ENCODE measurements around the gene SIGLEC11. TPM values are rescaled to one million over a fixed set of nuclear protein-coding genes. Genes with fewer than 3 reads are reported as not detected.

The SIGLEC11 gene
- total RNA-seq, 2 donors from 2014 or later, result not detected

DNA sequence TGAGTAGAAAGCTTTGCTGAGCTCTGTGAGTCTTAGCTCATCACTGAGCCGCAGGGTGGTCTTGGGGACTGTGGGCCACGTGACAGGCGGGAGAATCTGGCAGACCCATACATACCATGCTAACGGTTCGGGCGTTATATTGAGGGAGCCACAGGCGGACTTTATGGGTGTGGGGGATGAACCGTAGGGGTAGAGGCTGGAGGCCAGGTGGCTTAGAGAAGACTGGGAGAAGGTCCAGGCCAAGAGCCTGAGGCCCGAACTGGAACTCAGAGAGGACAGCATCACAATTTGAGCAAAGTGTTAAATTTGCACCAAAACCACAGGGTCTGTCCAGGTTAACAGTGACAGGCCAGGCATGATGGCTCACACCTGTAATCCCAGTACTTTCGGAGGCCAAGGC, 47.3 kb downstream of the SIGLEC11 start:
- H3K27me3 Mint-ChIP-seq (ENCODE audit: insufficient read depth), result no peaks in the 10 kb centered on the region
- peaks cover 82% of the 10 kb centered on the region for H3K36me3 Mint-ChIP-seq (ENCODE audit: low read depth)
- H3K27ac Mint-ChIP-seq, result peak overlapping the region; percentile 18
- no peaks in the 10 kb centered on the region for H3K4me1 Mint-ChIP-seq
- DNase-seq, result no peak
- WGBS, 2 experiments (ENCODE audit: insufficient coverage in 1 of 2, insufficient read length in 1 of 2), result 94 to 95% methylated on average over 9 to 10 of the region's 10 CpGs
- H3K36me3 ChIP-seq (ENCODE audit: control insufficient read depth, insufficient read depth, low read length), result peaks cover 75% of the 10 kb centered on the region
- no peak overlapping the region for H3K27ac ChIP-seq (ENCODE audit: low read depth, low read length)
- no peak overlapping the region for H3K4me3 Mint-ChIP-seq
- H3K9ac ChIP-seq (ENCODE audit: extremely low read depth, low read length, poor library complexity, severe bottlenecking), result no peak overlapping the region
- no peaks in the 10 kb centered on the region for H3K9me3 ChIP-seq (ENCODE audit: control insufficient read depth, low read length)
- TF ChIP-seq, protein P1, sequence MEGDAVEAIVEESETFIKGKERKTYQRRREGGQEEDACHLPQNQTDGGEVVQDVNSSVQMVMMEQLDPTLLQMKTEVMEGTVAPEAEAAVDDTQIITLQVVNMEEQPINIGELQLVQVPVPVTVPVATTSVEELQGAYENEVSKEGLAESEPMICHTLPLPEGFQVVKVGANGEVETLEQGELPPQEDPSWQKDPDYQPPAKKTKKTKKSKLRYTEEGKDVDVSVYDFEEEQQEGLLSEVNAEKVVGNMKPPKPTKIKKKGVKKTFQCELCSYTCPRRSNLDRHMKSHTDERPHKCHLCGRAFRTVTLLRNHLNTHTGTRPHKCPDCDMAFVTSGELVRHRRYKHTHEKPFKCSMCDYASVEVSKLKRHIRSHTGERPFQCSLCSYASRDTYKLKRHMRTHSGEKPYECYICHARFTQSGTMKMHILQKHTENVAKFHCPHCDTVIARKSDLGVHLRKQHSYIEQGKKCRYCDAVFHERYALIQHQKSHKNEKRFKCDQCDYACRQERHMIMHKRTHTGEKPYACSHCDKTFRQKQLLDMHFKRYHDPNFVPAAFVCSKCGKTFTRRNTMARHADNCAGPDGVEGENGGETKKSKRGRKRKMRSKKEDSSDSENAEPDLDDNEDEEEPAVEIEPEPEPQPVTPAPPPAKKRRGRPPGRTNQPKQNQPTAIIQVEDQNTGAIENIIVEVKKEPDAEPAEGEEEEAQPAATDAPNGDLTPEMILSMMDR (conservative IDR thresholded peaks at IDR 0.05), result no peak
- H3K27me3 ChIP-seq (ENCODE audit: control insufficient read depth, insufficient read depth, low read length, poor library complexity, severe bottlenecking), result no peaks in the 10 kb centered on the region
- no peak overlapping the region for H3K4me3 ChIP-seq (ENCODE audit: low read length)
- no peaks in the 10 kb centered on the region for H3K4me1 ChIP-seq (ENCODE audit: control insufficient read depth, insufficient read depth, low read length)
- H3K9me3 Mint-ChIP-seq, result peaks cover 6% of the 10 kb centered on the region

GRCh38 chr19:49912965-49913685, 47.8 kb downstream of the SIGLEC11 start:
- no peak overlapping the region for H3K4me3 Mint-ChIP-seq
- no peaks in the 10 kb centered on the region for H3K27me3 Mint-ChIP-seq (ENCODE audit: insufficient read depth)
- H3K27ac Mint-ChIP-seq, result peak overlapping the region; percentile 18
- WGBS, 2 experiments (ENCODE audit: insufficient coverage in 1 of 2, insufficient read length in 1 of 2), result 95 to 96% methylated on average over 21 of the region's 21 CpGs
- peak; percentile 80 for DNase-seq
- TF ChIP-seq, protein P1 (conservative IDR thresholded peaks at IDR 0.05), result peak; percentile 63
- Histone ChIP-seq H3K36me3 (ENCODE audit: control insufficient read depth, insufficient read depth, low read length) (peaks cover 75% of the 10 kb centered on the region), H3K4me3 (ENCODE audit: low read length) (no peak overlapping the region), H3K27ac (ENCODE audit: low read depth, low read length) (no peak overlapping the region), H3K27me3 (ENCODE audit: control insufficient read depth, insufficient read depth, low read length, poor library complexity, severe bottlenecking) (no peaks in the 10 kb centered on the region), H3K9ac (ENCODE audit: extremely low read depth, low read length, poor library complexity, severe bottlenecking) (no peak overlapping the region), H3K9me3 (ENCODE audit: control insufficient read depth, low read length) (no peaks in the 10 kb centered on the region), H3K4me1 (ENCODE audit: control insufficient read depth, insufficient read depth, low read length) (no peaks in the 10 kb centered on the region)
- peaks cover 6% of the 10 kb centered on the region for H3K9me3 Mint-ChIP-seq
- H3K36me3 Mint-ChIP-seq (ENCODE audit: low read depth), result peaks cover 82% of the 10 kb centered on the region
- no peaks in the 10 kb centered on the region for H3K4me1 Mint-ChIP-seq

GRCh38 chr19:49911381-49912145, 49.4 kb downstream of the SIGLEC11 start:
- H3K27me3 ChIP-seq (ENCODE audit: control insufficient read depth, insufficient read depth, low read length, poor library complexity, severe bottlenecking), result no peaks in the 10 kb centered on the region
- H3K4me3 ChIP-seq (ENCODE audit: low read length), result no peak overlapping the region
- Mint-ChIP-seq H3K4me1 (no peaks in the 10 kb centered on the region), H3K4me3 (no peak overlapping the region), H3K36me3 (ENCODE audit: low read depth) (peaks cover 83% of the 10 kb centered on the region), H3K27ac (no peak overlapping the region), H3K9me3 (peaks cover 5% of the 10 kb centered on the region), H3K27me3 (ENCODE audit: insufficient read depth) (no peaks in the 10 kb centered on the region)
- WGBS, 2 experiments (ENCODE audit: insufficient coverage in 1 of 2, insufficient read length in 1 of 2), result 84 to 90% methylated on average over 8 to 9 of the region's 9 CpGs
- DNase-seq, result no peak
- no peak overlapping the region for H3K27ac ChIP-seq (ENCODE audit: low read depth, low read length)
- H3K4me1 ChIP-seq (ENCODE audit: control insufficient read depth, insufficient read depth, low read length), result no peaks in the 10 kb centered on the region
- TF ChIP-seq, protein P1 (conservative IDR thresholded peaks at IDR 0.05), result no peak
- no peak overlapping the region for H3K9ac ChIP-seq (ENCODE audit: extremely low read depth, low read length, poor library complexity, severe bottlenecking)
- H3K36me3 ChIP-seq (ENCODE audit: control insufficient read depth, insufficient read depth, low read length), result peaks cover 68% of the 10 kb centered on the region
- H3K9me3 ChIP-seq (ENCODE audit: control insufficient read depth, low read length), result no peaks in the 10 kb centered on the region
